Suprapubic skin (tissue), 4 donors: Measurements from ENCODE around the gene IFI44.

Source experiments
- EP300 ChIP-seq: sonication (generic); formaldehyde crosslinking; IDR thresholded peaks from one replicate; pipeline ENCODE4 v1.6.1; 2017; ENCODE audit warnings: antibody characterized with exemption
- POLR2A ChIP-seq, 2 donors: fragments of 450-650 bp; IDR thresholded peaks; one replicate each; pipeline ENCODE4 v1.6.1; 2017; ENCODE audit warnings: antibody characterized with exemption in 2 of 2, mild to moderate bottlenecking in 2 of 2, moderate library complexity in 2 of 2
- POLR2AphosphoS5 ChIP-seq, 3 donors: sonication (generic); formaldehyde crosslinking; IDR thresholded peaks; one replicate each; pipeline ENCODE4 v1.6.1; 2017; ENCODE audit warnings: antibody characterized with exemption in 3 of 3
- TF ChIP-seq, protein P1 (sequence below), 2 donors: fragments of 200-600 bp in 1 of 2; fragments of 450-650 bp in 1 of 2; sonication (generic) in 1 of 2; IDR thresholded peaks; one replicate each; pipeline ENCODE4 v1.5.1; 2016 to 2019; ENCODE audit warnings: antibody characterized with exemption in 2 of 2, mild to moderate bottlenecking in 1 of 2, moderate library complexity in 1 of 2

DNA sequence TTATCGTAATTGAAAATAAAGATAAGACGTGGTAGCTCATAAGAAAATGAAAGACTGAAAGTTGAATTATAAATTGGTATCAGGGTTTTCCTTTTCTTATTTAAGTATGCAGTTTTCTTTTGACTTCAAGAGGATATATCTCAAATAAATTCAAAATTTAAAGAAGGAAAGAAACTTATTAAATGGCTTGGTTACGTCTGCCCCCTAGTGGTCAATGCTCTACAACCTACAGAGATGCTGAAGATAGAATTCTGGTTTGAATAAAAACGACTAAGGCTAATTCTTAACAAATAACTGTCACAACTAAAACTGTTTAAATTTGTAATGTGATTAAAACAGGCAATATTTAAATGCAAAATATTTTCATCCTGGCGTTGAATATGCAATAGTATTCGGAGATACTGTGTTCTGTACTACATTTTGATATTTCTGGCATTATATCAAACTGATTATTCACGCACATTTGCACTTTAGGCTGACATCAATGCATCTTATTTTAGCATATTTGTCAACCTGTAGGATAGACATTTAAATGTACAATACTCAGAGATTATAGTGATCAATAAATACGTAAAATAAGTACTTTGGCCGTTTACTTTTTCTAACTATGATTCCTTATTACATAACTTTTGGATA is 26.8 kb downstream of the IFI44 start:
- TF ChIP-seq POLR2A (IDR thresholded peaks at IDR 0.05) (no peak), POLR2AphosphoS5 (IDR thresholded peaks at IDR 0.05) (no peak), EP300 (no peak)
- TF ChIP-seq, protein P1, sequence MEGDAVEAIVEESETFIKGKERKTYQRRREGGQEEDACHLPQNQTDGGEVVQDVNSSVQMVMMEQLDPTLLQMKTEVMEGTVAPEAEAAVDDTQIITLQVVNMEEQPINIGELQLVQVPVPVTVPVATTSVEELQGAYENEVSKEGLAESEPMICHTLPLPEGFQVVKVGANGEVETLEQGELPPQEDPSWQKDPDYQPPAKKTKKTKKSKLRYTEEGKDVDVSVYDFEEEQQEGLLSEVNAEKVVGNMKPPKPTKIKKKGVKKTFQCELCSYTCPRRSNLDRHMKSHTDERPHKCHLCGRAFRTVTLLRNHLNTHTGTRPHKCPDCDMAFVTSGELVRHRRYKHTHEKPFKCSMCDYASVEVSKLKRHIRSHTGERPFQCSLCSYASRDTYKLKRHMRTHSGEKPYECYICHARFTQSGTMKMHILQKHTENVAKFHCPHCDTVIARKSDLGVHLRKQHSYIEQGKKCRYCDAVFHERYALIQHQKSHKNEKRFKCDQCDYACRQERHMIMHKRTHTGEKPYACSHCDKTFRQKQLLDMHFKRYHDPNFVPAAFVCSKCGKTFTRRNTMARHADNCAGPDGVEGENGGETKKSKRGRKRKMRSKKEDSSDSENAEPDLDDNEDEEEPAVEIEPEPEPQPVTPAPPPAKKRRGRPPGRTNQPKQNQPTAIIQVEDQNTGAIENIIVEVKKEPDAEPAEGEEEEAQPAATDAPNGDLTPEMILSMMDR (IDR thresholded peaks at IDR 0.05), result peak; percentile 63 to 85
